ENCODE data around the gene POP5.
A peak's percentile ranks its signal among the peaks of the same experiment; 100 is the strongest.

The POP5 gene

GRCh38 chr12:120588948-120589930 lies 8.0 kb upstream of the POP5 start:
- no peak for DNase-seq (ENCODE audit: low spot score)

GRCh38 chr12:120588371-120588770 lies 7.2 kb upstream of the POP5 start:
- DNase-seq (ENCODE audit: low spot score), result no peak

GRCh38 chr12:120586860-120587259 lies 5.7 kb upstream of the POP5 start:
- no peak for DNase-seq (ENCODE audit: low spot score)

- no peak for DNase-seq (ENCODE audit: low spot score)
These were observed 5.0 kb upstream of the POP5 start for GRCh38 chr12:120586206-120586605.

- peak; percentile 50 for DNase-seq (ENCODE audit: low spot score)
These were observed 3.3 kb upstream of the POP5 start for GRCh38 chr12:120584343-120585149.

GRCh38 chr12:120583478-120584030 lies 2.4 kb upstream of the POP5 start:
- DNase-seq (ENCODE audit: low spot score), result peak; percentile 75

DNA sequence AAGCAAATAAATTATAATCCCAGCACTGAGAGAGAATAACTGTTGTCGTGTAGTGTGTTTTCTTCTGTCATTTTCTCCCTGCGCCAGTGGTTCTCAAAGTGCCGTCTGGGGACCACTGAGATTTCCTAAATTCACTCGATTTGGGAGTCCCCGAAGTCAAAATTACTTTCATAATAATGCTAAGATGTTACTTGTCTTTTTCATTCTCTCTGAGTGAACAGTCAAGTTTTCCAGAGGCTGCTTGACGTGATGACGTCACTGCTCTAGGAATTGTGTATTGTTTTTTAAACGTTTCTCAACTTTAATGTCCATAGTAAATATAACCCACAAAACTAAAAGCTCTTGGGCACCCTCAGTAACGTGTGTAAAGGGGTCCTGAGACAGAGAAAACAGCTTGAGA lies 796 bp upstream of the POP5 start:
- no peak for DNase-seq (ENCODE audit: low spot score)

- no peak for DNase-seq (ENCODE audit: low spot score)
These were observed 2.0 kb downstream of the POP5 start for GRCh38 chr12:120579179-120579578.

GRCh38 chr12:120574106-120574505 lies 7.1 kb downstream of the POP5 start:
- no peak for DNase-seq (ENCODE audit: low spot score)

DNA sequence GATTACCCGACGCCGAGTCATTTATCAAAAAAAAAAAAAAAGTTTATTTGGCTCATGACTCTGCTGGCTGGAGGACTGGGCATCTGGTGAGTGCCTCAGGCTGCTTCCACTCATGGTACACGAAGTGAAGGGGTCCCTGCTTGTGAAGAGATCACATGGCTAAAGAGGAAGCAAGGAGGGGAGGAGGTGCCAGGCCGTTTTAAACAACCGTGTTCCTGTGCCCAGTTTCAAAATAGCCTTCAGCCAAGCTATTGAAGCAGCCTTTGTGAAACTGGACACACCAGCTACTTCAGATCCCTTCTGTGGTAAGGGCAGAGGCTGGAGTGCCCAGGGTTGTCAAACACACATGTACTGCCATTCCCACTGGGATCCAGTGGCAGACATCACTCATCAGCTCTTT lies 7.6 kb downstream of the POP5 start:
- DNase-seq (ENCODE audit: low spot score), result no peak

DNA sequence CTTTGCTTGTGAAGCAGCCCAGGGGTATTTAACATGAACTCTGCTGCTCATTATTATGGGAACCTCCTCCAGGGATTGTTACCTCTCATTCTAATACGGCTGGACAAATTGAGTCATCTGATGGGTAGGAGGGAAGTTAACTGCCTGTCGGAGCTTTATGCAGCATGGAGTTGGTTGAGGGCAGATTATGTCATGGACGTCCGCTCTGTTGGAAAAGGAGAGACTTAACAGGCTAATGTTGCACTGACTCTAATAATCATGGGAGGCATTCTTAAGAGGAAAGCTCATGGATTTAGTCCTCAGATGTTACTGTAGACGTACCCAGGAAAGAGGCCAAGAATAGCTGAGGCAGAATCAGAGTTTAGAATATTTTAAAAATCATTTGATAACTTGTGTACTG lies 9.9 kb downstream of the POP5 start:
- DNase-seq (ENCODE audit: low spot score), result no peak

DNA sequence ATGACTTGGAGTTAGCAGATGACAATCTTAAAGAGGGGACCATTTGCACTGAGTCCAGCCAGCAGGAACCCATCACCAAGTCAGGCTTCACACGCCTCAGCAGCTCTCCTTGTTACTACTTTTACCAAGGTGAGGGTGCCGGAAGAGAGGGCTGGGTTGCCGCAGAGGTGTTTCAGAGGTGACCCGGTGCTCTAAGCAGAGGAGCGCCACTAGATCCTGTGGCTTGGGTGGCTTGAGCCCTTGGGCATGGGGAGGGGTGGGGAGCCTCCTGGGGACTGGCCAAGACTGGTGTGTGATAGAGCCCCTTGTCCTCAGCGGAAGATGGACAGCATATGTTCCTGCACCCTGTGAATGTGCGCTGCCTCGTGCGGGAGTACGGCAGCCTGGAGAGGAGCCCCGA lies 17.7 kb downstream of the POP5 start:
- DNase-seq (ENCODE audit: low spot score), result no peak

- DNase-seq (ENCODE audit: low spot score), result no peak
These were observed 18.3 kb downstream of the POP5 start for GRCh38 chr12:120562906-120563305.

DNA sequence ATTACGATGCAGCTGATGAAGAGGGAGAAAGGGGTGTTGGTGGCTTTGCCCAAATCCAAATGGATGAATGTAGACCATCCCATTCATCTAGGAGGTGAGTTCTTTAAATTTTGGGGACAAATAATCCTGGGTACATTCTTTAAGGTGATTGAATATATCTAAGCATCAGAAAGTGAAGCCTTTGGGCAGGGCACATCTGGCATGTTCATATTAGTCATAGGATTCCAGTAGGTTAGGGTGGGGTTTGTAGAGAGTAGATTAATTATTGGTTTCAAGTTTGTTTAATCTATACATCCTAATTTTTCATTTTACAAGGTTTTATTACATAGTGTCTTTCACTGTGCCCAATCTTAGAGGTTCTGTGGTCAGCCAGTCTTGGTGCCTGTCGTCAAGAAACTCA lies 23.6 kb downstream of the POP5 start:
- DNase-seq (ENCODE audit: low spot score), result no peak

GRCh38 chr12:120554678-120555077 lies 26.5 kb downstream of the POP5 start:
- no peak for DNase-seq (ENCODE audit: low spot score)

GRCh38 chr12:120546050-120546386 lies 35.2 kb downstream of the POP5 start:
- no peak for DNase-seq (ENCODE audit: low spot score)

- DNase-seq (ENCODE audit: low spot score), result no peak
These were observed 36.5 kb downstream of the POP5 start for GRCh38 chr12:120544691-120545090.

GRCh38 chr12:120542166-120542565 lies 39.0 kb downstream of the POP5 start:
- no peak for DNase-seq (ENCODE audit: low spot score)

DNA sequence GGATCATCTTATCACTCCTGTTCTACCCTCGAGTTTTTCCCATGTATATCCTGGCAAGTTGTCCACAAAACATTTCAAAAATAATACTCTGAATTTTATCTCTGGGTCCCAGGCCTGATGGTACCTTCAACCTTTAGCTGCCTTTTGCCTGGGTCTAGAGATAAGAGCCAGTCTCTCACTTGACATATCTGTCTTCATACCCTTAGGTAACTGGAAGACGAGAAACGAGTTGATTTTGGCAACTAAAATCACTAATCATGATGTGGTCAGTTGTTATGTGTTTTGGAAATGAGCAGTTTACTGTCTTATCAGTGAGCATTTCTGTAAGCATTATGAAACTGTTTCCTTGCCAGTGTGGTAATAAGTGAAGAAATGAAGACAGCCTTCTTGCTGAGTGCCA lies 40.8 kb downstream of the POP5 start:
- DNase-seq (ENCODE audit: low spot score), result no peak

DNA sequence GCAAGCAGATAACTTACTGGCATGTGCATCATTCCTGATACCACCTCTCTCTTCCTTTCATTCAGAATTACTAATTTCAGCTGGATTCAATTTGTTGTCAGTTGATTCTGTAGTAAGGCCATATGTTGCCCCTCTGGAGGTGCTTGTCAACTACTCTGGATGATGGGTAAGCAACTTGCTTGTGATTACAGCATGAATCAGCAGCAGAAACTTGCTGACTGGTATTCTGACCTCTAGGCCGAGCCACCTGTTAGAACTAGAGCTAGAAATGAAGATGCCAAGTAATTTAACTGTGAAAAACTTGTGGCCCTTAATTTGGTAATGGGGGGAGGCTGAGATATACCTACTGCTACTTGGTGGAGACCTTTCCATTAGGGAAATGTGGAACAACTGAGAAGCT lies 41.9 kb downstream of the POP5 start:
- DNase-seq (ENCODE audit: low spot score), result peak; percentile 27

- DNase-seq (ENCODE audit: low spot score), result peak; percentile 42
These were observed 42.7 kb downstream of the POP5 start for GRCh38 chr12:120538281-120539156.

GRCh38 chr12:120537856-120538220 lies 43.4 kb downstream of the POP5 start:
- no peak for DNase-seq (ENCODE audit: low spot score)
